Activated CD4-positive, CD25-positive, alpha-beta regulatory T cell treated with anti-CD3 and anti-CD28 coated beads, Interleukin-2, amount 50 U/mL, for 24 hours (primary cell): ENCODE results near the gene NDST4.
"Not testable (repeated sequence)": the region's sequence is repeated elsewhere in the genome, so short reads cannot be mapped to it uniquely, and the experiment has no call there.

Source experiments
- ATAC-seq, 2 donors: fragments of 150-1000 bp; cut with Tn5 transposase; one replicate each; pipeline ENCODE4 v1.10.0; 2021; ENCODE audit warnings: mild to moderate bottlenecking in 1 of 2, moderate library complexity in 1 of 2

The NDST4 gene

GRCh38 chr4:115053313-115053712, 60.1 kb downstream of the NDST4 start:
- no peak for ATAC-seq

DNA sequence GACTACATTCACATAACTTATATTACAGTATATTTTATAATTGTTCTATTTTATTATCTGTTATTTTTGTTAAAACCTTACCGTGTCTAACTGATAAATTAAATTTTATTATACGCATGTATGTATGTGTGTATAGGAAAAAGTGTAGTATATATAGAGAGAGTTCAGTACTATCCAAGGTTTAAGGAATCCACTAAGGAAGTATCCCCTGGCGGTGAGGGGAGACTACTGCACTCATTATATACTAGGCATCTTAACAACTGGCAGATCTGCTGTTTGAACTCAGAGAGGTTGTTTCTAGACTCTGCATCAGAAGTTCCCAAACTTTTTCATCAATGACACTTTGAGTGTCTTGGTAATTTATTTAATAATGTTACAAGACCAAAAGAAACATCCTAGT, 70.9 kb downstream of the NDST4 start:
- ATAC-seq = no peak

GRCh38 chr4:115030281-115030680, 83.1 kb downstream of the NDST4 start:
- no peak for ATAC-seq

DNA sequence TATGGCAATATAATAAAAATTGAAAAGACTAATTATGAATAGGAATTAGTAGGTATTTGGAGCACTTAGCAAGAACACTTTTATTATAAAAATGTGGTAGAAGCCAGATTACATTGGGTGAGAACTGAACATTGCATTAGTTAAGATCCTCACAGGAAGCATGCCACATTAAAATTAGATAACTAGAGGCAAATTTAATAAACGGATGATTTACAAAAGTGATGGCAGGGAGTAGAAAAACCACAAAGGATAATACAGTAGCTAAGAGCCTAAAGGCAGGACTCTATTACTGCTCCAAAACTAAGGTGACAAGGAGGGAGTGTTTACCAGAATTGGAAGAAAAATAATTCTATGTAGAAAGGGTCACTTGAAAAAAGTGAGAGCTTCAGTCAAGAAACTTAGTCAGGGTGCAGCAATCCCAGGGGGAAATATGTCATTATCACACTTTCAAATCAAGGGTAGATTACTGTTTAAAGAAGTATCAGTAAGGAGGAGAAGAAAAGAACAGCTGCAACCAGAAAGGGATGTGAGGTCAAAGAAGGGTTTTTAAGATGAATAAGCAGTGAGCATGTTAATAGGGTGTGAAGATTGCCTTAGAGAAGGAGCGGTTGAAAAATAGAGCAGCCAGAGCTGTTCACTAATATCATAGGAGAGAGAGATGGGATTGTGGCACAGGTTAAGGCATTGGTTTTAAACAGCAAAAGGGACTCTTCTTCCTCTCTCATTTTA, 84.6 kb downstream of the NDST4 start:
- ATAC-seq = no peak

- ATAC-seq = no peak
Measured at GRCh38 chr4:114999880-115000279, 113.5 kb downstream of the NDST4 start.

- ATAC-seq = no peak
Measured at GRCh38 chr4:114998316-114998715, 115.1 kb downstream of the NDST4 start.

- ATAC-seq = no peak
Measured at GRCh38 chr4:114997576-114998247, 115.7 kb downstream of the NDST4 start.

GRCh38 chr4:114986133-114986532, 127.3 kb downstream of the NDST4 start:
- no peak for ATAC-seq

GRCh38 chr4:114980932-114981708, 132.3 kb downstream of the NDST4 start:
- ATAC-seq = no peak

DNA sequence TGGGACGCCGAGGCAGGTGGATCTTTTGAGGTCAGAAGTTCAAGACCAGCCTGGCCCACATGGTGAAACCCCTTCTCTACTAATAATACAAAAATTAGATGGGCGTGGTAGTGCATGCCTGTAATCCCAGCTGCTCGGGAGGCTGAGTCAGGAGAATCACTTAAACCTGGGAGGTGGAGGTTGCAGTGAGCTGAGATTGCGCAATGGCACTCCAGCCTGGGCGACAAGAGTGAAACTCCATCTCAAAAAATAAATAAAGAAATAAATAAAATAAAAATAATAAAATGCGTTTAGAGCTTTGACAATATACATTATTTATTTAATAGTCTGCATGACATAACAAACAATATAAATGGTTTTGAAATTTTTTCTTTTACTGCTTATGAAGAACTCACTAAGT, 133.0 kb downstream of the NDST4 start:
- not testable (repeated sequence) for ATAC-seq

- no peak for ATAC-seq
Measured at GRCh38 chr4:114976901-114977300, 136.5 kb downstream of the NDST4 start.

DNA sequence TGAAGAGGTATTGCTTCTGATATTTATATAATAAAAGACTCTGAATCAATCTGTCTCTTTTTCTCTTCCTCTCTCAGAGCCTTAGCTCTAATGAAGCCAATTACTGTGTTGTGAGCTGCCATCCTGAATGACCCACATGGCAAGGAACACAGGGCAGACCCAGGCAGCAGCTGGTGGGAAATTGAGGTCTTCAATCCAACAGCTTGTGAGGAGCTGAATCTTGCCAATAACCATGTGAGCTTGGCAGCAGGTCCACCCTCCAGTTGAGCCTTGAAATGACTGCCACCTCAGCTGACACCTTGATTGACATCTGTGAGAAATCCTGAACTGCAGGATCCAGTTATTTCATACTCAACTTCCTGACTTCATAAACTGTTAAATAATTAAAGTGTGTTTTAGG, 149.4 kb downstream of the NDST4 start:
- no peak for ATAC-seq

- no peak for ATAC-seq
Measured at GRCh38 chr4:114945616-114946015, 167.8 kb downstream of the NDST4 start.

GRCh38 chr4:114941503-114941902, 171.9 kb downstream of the NDST4 start:
- no peak for ATAC-seq

- ATAC-seq = no peak
Measured at GRCh38 chr4:114927881-114928280, 185.5 kb downstream of the NDST4 start.

GRCh38 chr4:114926583-114926982, 186.8 kb downstream of the NDST4 start:
- no peak for ATAC-seq

- no peak for ATAC-seq
Measured at GRCh38 chr4:114924311-114924710, 189.1 kb downstream of the NDST4 start.

GRCh38 chr4:114922592-114922933, 190.9 kb downstream of the NDST4 start:
- ATAC-seq = no peak

DNA sequence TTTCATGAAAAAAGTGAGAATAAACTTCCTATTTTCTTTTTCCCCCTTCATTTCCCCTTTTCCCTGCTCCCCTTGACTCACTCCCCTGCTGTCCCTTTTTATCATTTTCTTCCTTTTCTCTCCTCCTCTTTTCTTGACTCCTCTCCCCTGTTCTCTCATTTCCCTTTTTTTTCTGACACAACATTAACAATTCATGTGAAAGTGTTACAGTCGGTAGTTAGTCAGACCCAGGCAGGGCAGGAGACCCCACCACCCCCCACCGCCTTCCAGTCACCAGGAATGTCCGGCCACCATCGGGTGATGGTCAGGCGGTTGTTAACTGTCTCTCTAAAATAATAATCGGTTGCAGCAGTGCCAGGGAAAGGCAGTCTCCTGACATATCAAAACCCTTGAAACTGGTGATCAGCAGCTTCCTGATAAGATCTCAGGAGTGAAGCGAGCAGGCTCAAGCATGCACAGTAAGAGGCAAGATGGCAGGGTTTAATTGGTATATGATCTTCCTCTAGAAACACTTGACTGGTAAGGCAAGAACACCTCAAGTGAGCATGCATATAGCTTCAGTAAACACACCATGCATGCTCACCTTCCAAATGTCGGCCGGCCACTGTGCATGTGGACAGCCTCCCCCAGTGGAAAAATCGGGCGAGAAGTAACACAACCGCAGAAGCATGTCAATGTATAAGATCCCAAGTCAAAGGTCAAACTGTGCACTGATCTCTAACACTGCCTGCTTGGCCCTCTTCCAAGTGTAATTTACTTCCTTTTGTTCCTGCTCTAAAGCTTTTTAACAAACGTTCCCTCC, 191.4 kb downstream of the NDST4 start:
- no peak for ATAC-seq

GRCh38 chr4:114921191-114921590, 192.2 kb downstream of the NDST4 start:
- ATAC-seq = no peak

DNA sequence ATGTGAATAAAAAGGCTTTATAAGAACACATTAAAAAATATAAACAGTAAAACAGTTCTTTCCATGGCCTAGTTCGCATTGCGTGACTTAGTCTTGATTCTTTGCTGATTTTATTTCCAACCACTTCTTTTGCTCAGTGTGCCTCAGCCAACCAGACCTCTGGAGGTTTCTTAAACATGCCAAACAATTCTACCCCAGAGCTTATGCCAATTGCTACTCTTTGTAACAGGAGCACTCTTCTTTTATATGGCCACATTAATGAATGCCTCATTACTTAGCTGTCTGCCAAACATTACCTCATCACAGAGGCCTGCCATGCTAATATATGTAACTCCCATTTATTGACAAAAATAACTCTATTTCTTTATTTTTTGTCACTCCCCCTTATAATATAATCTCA, 202.3 kb downstream of the NDST4 start:
- no peak for ATAC-seq

- ATAC-seq = no peak
Measured at GRCh38 chr4:114907568-114907967, 205.9 kb downstream of the NDST4 start.

DNA sequence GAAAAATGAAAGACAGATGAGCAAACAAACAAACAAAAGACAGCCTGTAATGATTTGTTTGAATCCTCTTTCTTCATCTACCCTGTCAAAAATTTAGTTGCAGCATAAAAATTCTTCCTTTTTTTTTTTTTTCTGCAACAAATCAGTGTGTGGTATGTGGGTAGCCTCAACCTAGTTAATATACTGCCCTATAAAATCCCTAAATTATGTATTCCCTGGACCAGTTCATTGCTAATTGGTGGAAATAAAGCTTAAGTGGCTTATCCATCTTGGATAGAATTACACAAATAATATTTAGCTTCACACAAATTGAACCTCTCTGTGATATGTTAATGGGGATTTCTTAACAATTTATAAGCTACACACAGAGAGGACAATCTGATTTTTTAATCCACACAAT, 208.4 kb downstream of the NDST4 start:
- no peak for ATAC-seq
